ENCODE data around the gene TAMALIN.

Gene TAMALIN

GRCh38 chr12:51961834-51962233 is 44.9 kb upstream of the TAMALIN start:
- no peak for TF ChIP-seq TAF1 (IDR thresholded peaks at IDR 0.05; ENCODE audit: borderline replicate concordance, insufficient read depth, low read length)
- no peak for TF ChIP-seq FOXP2 (optimal IDR thresholded peaks at IDR 0.05; ENCODE audit: borderline replicate concordance, extremely low read depth, extremely low read length, insufficient read depth)
- TF ChIP-seq POLR2AphosphoS5 (IDR thresholded peaks at IDR 0.05; ENCODE audit: low read depth, low read length), result no peak
- no peak for TF ChIP-seq SIN3A (IDR thresholded peaks at IDR 0.05; ENCODE audit: borderline replicate concordance, insufficient read depth, low read length)
- TF ChIP-seq, protein P1, sequence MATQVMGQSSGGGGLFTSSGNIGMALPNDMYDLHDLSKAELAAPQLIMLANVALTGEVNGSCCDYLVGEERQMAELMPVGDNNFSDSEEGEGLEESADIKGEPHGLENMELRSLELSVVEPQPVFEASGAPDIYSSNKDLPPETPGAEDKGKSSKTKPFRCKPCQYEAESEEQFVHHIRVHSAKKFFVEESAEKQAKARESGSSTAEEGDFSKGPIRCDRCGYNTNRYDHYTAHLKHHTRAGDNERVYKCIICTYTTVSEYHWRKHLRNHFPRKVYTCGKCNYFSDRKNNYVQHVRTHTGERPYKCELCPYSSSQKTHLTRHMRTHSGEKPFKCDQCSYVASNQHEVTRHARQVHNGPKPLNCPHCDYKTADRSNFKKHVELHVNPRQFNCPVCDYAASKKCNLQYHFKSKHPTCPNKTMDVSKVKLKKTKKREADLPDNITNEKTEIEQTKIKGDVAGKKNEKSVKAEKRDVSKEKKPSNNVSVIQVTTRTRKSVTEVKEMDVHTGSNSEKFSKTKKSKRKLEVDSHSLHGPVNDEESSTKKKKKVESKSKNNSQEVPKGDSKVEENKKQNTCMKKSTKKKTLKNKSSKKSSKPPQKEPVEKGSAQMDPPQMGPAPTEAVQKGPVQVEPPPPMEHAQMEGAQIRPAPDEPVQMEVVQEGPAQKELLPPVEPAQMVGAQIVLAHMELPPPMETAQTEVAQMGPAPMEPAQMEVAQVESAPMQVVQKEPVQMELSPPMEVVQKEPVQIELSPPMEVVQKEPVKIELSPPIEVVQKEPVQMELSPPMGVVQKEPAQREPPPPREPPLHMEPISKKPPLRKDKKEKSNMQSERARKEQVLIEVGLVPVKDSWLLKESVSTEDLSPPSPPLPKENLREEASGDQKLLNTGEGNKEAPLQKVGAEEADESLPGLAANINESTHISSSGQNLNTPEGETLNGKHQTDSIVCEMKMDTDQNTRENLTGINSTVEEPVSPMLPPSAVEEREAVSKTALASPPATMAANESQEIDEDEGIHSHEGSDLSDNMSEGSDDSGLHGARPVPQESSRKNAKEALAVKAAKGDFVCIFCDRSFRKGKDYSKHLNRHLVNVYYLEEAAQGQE (IDR thresholded peaks at IDR 0.05; ENCODE audit: insufficient read depth in 1 of 2, low read depth in 2 of 2, low read length in 2 of 2), result no peak

- TF ChIP-seq, protein P1 (IDR thresholded peaks at IDR 0.05; ENCODE audit: insufficient read depth in 1 of 2, low read depth in 2 of 2, low read length in 2 of 2), result no peak
- TF ChIP-seq POLR2AphosphoS5 (IDR thresholded peaks at IDR 0.05; ENCODE audit: low read depth, low read length), result no peak
- no peak for TF ChIP-seq FOXP2 (optimal IDR thresholded peaks at IDR 0.05; ENCODE audit: borderline replicate concordance, extremely low read depth, extremely low read length, insufficient read depth)
- no peak for TF ChIP-seq TAF1 (IDR thresholded peaks at IDR 0.05; ENCODE audit: borderline replicate concordance, insufficient read depth, low read length)
- no peak for TF ChIP-seq SIN3A (IDR thresholded peaks at IDR 0.05; ENCODE audit: borderline replicate concordance, insufficient read depth, low read length)
Observed at GRCh38 chr12:51962737-51963136, 44.0 kb upstream of the TAMALIN start.

- TF ChIP-seq SIN3A (IDR thresholded peaks at IDR 0.05; ENCODE audit: borderline replicate concordance, insufficient read depth, low read length) (no peak), POLR2AphosphoS5 (IDR thresholded peaks at IDR 0.05; ENCODE audit: low read depth, low read length) (no peak), TAF1 (IDR thresholded peaks at IDR 0.05; ENCODE audit: borderline replicate concordance, insufficient read depth, low read length) (no peak), FOXP2 (optimal IDR thresholded peaks at IDR 0.05; ENCODE audit: borderline replicate concordance, extremely low read depth, extremely low read length, insufficient read depth) (no peak)
- TF ChIP-seq, protein P1 (IDR thresholded peaks at IDR 0.05; ENCODE audit: insufficient read depth in 1 of 2, low read depth in 2 of 2, low read length in 2 of 2), result no peak
Observed at GRCh38 chr12:51963477-51963876, 43.3 kb upstream of the TAMALIN start.

- no peak for TF ChIP-seq TAF1 (IDR thresholded peaks at IDR 0.05; ENCODE audit: borderline replicate concordance, insufficient read depth, low read length)
- TF ChIP-seq, protein P1 (IDR thresholded peaks at IDR 0.05; ENCODE audit: insufficient read depth in 1 of 2, low read depth in 2 of 2, low read length in 2 of 2), result no peak
Observed at GRCh38 chr12:51969643-51970042, 37.1 kb upstream of the TAMALIN start.
